Kidney epithelial cell (primary cell): ENCODE results near the gene OR52L1. TPM values are rescaled to one million over a fixed set of nuclear protein-coding genes. Genes with fewer than 3 reads are reported as not detected.

ENCODE experiments used
- DNase-seq: peaks from one replicate; pipeline ENCODE4 v3.0.0-alpha.2; 2010; ENCODE audit warnings: low read depth
- H3K27me3 ChIP-seq: 2 replicates; pipeline ENCODE4 v1.6.0; 2011; ENCODE audit warnings: low read length; ENCODE audit not compliant: control insufficient read depth, insufficient read depth
- H3K36me3 ChIP-seq: 2 replicates; pipeline ENCODE4 v1.5.1; 2011; ENCODE audit warnings: low read length; ENCODE audit not compliant: control insufficient read depth, insufficient read depth
- H3K4me3 ChIP-seq: 2 replicates; pipeline ENCODE4 v1.5.1; 2011; ENCODE audit warnings: low read depth, mild to moderate bottlenecking, control low read depth, low read length
- total RNA-seq: library from RNA; depleted of rRNA; stranded (reverse); fragments of >200 nt; gene quantifications from 2 replicates; pipeline ENCODE4 v1.2.3, GENCODE V29; 2015
- TF ChIP-seq, protein P1 (sequence below): IDR thresholded peaks from 2 replicates; pipeline ENCODE4 v1.5.1; 2011; ENCODE audit warnings: mild to moderate bottlenecking, moderate library complexity, low read length, control low read depth, inconsistent platforms; ENCODE audit not compliant: insufficient read depth, poor library complexity, severe bottlenecking

The OR52L1 gene
- total RNA-seq, 1 donor from 2014 or later: not detected

DNA sequence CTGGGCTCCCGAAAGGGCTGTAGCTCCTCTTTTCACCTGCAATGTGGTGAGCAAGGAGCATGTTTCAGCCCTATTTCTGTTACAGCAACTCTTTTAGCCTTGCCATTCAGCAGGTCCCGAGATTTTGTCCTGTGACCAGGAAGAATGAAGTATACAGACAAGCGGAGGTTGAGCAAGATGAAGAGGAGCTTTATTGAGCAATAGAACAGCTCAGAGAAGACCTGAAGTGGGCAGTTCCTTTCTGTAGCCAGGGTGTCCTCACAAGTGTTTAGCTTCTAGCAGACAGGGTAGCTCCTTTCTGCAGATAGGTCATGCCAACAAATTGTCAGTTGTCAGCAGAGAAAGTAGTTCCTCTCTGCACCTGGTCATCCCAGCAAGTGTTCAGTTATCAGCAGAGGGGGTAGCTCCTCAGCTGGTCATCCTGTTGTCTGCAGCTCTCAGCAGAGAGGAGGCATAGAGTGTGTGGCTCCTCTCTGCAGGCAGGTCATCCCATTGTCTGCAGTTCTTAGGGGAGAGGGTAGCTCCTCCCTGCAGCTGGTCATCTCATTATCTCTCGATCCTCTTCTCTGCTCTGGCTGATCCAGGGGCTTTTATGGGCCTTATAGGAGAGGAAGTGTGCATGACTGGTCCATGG is 25.4 kb upstream of the OR52L1 start:
- TF ChIP-seq, protein P1, sequence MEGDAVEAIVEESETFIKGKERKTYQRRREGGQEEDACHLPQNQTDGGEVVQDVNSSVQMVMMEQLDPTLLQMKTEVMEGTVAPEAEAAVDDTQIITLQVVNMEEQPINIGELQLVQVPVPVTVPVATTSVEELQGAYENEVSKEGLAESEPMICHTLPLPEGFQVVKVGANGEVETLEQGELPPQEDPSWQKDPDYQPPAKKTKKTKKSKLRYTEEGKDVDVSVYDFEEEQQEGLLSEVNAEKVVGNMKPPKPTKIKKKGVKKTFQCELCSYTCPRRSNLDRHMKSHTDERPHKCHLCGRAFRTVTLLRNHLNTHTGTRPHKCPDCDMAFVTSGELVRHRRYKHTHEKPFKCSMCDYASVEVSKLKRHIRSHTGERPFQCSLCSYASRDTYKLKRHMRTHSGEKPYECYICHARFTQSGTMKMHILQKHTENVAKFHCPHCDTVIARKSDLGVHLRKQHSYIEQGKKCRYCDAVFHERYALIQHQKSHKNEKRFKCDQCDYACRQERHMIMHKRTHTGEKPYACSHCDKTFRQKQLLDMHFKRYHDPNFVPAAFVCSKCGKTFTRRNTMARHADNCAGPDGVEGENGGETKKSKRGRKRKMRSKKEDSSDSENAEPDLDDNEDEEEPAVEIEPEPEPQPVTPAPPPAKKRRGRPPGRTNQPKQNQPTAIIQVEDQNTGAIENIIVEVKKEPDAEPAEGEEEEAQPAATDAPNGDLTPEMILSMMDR: no peak
- H3K36me3 ChIP-seq: no peaks in the 10 kb centered on the region
- H3K4me3 ChIP-seq: no peak overlapping the region
- H3K27me3 ChIP-seq: no peaks in the 10 kb centered on the region
- no peak for DNase-seq

GRCh38 chr11:6006846-6007245 is 20.1 kb upstream of the OR52L1 start, which contains the start of gene OR56A4:
Gene OR56A4, minus strand, starts transcription at chr11:6006946. Its CDS starts 3,954 bp downstream, at chr11:6002992.
- no peaks in the 10 kb centered on the region for H3K36me3 ChIP-seq
- TF ChIP-seq, protein P1: no peak
- no peaks in the 10 kb centered on the region for H3K27me3 ChIP-seq
- no peak within 1 kb of the TSS for H3K4me3 ChIP-seq
- DNase-seq: no peak

GRCh38 chr11:6006395-6006794 is 19.6 kb upstream of the OR52L1 start:
- H3K27me3 ChIP-seq: no peaks in the 10 kb centered on the region
- TF ChIP-seq, protein P1: no peak
- no peaks in the 10 kb centered on the region for H3K36me3 ChIP-seq
- no peak for DNase-seq
- no peak overlapping the region for H3K4me3 ChIP-seq

- no peak for DNase-seq
- H3K36me3 ChIP-seq: no peaks in the 10 kb centered on the region
- TF ChIP-seq, protein P1: no peak
- H3K27me3 ChIP-seq: no peaks in the 10 kb centered on the region
- H3K4me3 ChIP-seq: no peak overlapping the region
Measured at GRCh38 chr11:6002202-6002699, 15.5 kb upstream of the OR52L1 start.

DNA sequence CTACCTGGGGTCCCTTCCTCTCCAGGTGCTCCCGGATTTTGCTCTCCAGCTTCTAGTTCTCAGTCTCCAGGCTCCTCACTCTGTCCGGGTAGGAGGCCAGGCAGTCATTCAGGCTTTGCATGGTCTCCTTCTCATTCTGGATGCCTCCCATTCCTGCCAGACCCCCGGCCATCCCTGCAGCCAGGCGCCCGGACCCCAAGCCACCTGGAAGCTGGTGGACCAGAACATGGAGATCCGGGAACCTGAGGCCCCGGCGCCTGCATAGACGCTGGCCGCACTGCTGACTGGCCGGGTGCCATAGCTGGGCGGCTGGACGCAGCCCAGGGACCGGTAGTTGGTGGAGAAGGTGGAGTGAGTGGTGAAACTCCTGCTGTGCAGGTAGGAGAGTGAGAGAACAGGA is 8.0 kb upstream of the OR52L1 start:
- Histone ChIP-seq H3K27me3 (no peaks in the 10 kb centered on the region), H3K36me3 (no peaks in the 10 kb centered on the region), H3K4me3 (no peak overlapping the region)
- DNase-seq: no peak
- TF ChIP-seq, protein P1: no peak
